Transverse colon (tissue), 4 donors: ENCODE measurements around the gene LYPD6.

ENCODE experiments used
- EP300 ChIP-seq: sonication (generic); formaldehyde crosslinking; IDR thresholded peaks from one replicate; pipeline ENCODE4 v1.6.1; 2017; ENCODE audit warnings: antibody characterized with exemption, low read depth
- POLR2A ChIP-seq: fragments of 450-650 bp; IDR thresholded peaks from one replicate; pipeline ENCODE4 v1.6.1; 2016; ENCODE audit warnings: antibody characterized with exemption, mild to moderate bottlenecking, moderate library complexity
- POLR2AphosphoS5 ChIP-seq, 3 donors: sonication (generic); formaldehyde crosslinking; IDR thresholded peaks; one replicate each; pipeline ENCODE4 v1.6.1; 2016; ENCODE audit warnings: antibody characterized with exemption in 3 of 3
- TF ChIP-seq, protein P1 (sequence below), 5 experiments: fragments of 200-600 bp in 3 of 5; fragments of 450-650 bp in 2 of 5; sonication (generic) in 3 of 5; IDR thresholded peaks; 1 replicate in 2 of 5; 2 replicates in 3 of 5; pipeline ENCODE4 v1.5.1; 2016 to 2017; ENCODE audit warnings: antibody characterized with exemption in 5 of 5, inconsistent platforms in 3 of 5, mild to moderate bottlenecking in 2 of 5, moderate library complexity in 1 of 5

DNA sequence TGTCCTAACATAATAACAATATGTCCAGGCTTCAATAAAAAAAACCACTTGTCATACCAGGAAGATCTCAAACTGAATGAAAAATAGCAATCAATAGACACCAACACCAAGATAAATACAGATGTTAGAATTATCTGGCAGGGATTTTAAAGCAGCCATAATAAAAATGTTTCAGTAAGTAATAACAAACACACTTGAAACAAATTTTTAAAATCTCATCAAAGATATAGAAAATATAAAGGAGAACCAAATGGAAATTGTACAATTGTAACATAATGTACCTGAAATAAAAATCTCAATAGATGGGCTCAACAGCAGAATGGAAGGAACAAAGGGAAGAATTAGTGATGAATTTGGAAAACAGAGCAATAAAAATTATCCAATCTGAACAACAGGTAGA, 128.1 kb downstream of the LYPD6 start:
- TF ChIP-seq, protein P1, sequence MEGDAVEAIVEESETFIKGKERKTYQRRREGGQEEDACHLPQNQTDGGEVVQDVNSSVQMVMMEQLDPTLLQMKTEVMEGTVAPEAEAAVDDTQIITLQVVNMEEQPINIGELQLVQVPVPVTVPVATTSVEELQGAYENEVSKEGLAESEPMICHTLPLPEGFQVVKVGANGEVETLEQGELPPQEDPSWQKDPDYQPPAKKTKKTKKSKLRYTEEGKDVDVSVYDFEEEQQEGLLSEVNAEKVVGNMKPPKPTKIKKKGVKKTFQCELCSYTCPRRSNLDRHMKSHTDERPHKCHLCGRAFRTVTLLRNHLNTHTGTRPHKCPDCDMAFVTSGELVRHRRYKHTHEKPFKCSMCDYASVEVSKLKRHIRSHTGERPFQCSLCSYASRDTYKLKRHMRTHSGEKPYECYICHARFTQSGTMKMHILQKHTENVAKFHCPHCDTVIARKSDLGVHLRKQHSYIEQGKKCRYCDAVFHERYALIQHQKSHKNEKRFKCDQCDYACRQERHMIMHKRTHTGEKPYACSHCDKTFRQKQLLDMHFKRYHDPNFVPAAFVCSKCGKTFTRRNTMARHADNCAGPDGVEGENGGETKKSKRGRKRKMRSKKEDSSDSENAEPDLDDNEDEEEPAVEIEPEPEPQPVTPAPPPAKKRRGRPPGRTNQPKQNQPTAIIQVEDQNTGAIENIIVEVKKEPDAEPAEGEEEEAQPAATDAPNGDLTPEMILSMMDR (IDR thresholded peaks at IDR 0.05): no peak
- TF ChIP-seq EP300: no peak
- no peak for TF ChIP-seq POLR2AphosphoS5 (IDR thresholded peaks at IDR 0.05)
- TF ChIP-seq POLR2A: no peak
